Keratinocyte (primary cell): Measurements from ENCODE around the gene MYO10. TPM values are rescaled to one million over a fixed set of nuclear protein-coding genes. Genes with fewer than 3 reads are reported as not detected.

Source experiments
- DNase-seq: peaks from one replicate; pipeline ENCODE4 v3.0.0-alpha.2; 2011; ENCODE audit warnings: low read depth, missing footprints, low spot score
- FAIRE-seq: peaks from 2 replicates; lab custom pipeline; 2011; peaks lifted over from hg19 to GRCh38; lab: Jason Lieb, UNC
- H2AFZ ChIP-seq: 2 replicates; pipeline ENCODE4 v1.6.0; 2012; ENCODE audit warnings: low read length, control low read depth, inconsistent platforms; ENCODE audit not compliant: control insufficient read depth
- H3K27ac ChIP-seq: 2 replicates; pipeline ENCODE4 v1.5.1; 2011; ENCODE audit warnings: low read length; ENCODE audit not compliant: control insufficient read depth, insufficient read depth
- H3K27me3 ChIP-seq: 3 replicates; pipeline ENCODE4 v1.6.0; 2011; ENCODE audit warnings: low read length; ENCODE audit not compliant: control insufficient read depth, insufficient read depth; ENCODE audit errors: extremely low read depth
- H3K36me3 ChIP-seq, 2 experiments: 2 replicates in 1 of 2; 3 replicates in 1 of 2; pipeline ENCODE4 v1.5.1; 2011; ENCODE audit warnings: low read length in 2 of 2, mild to moderate bottlenecking in 1 of 2; ENCODE audit not compliant: control insufficient read depth in 2 of 2, insufficient read depth in 2 of 2; ENCODE audit errors: extremely low read depth in 1 of 2
- H3K4me1 ChIP-seq: 3 replicates; pipeline ENCODE4 v1.5.1; 2011; ENCODE audit warnings: low read length; ENCODE audit not compliant: control insufficient read depth, insufficient read depth; ENCODE audit errors: extremely low read depth
- H3K4me2 ChIP-seq: 3 replicates; pipeline ENCODE4 v1.6.0; 2011; ENCODE audit warnings: low read depth, low read length; ENCODE audit not compliant: control insufficient read depth, insufficient read depth; ENCODE audit errors: extremely low read depth
- H3K4me3 ChIP-seq, 3 experiments: fragments of 200-600 bp in 1 of 3; sonication (generic) in 1 of 3; 2 replicates in 2 of 3; 3 replicates in 1 of 3; pipeline ENCODE4 v1.5.1; 2011 to 2016; ENCODE audit warnings: low read length in 3 of 3, mild to moderate bottlenecking in 3 of 3, control low read depth in 2 of 3, inconsistent platforms in 1 of 3, low read depth in 1 of 3, mixed read lengths in 1 of 3, mixed run types in 1 of 3, moderate library complexity in 1 of 3; ENCODE audit not compliant: control insufficient read depth in 2 of 3, insufficient read depth in 2 of 3; ENCODE audit errors: extremely low read depth in 1 of 3
- H3K79me2 ChIP-seq: 2 replicates; pipeline ENCODE4 v1.6.0; 2012; ENCODE audit warnings: low read length; ENCODE audit not compliant: control insufficient read depth, insufficient read depth
- H3K9ac ChIP-seq: 3 replicates; pipeline ENCODE4 v1.6.0; 2011; ENCODE audit warnings: low read length; ENCODE audit not compliant: control insufficient read depth, insufficient read depth; ENCODE audit errors: extremely low read depth
- H3K9me1 ChIP-seq: 3 replicates; pipeline ENCODE4 v1.6.0; 2011; ENCODE audit warnings: low read length; ENCODE audit not compliant: control insufficient read depth, insufficient read depth; ENCODE audit errors: extremely low read depth
- H3K9me3 ChIP-seq: 2 replicates; pipeline ENCODE4 v1.5.1; 2012; ENCODE audit warnings: low read depth, low read length; ENCODE audit not compliant: control insufficient read depth
- H4K20me1 ChIP-seq: 3 replicates; pipeline ENCODE4 v1.6.0; 2011; ENCODE audit warnings: low read length; ENCODE audit not compliant: control insufficient read depth, insufficient read depth; ENCODE audit errors: extremely low read depth
- CTCF ChIP-seq, 3 experiments: IDR thresholded peaks in 1 of 3; conservative IDR thresholded peaks in 1 of 3; optimal IDR thresholded peaks in 1 of 3; 2 replicates in 2 of 3; 3 replicates in 1 of 3; pipeline versions ENCODE3 to v1.5.1; 2011; ENCODE audit warnings: low read length in 3 of 3, mild to moderate bottlenecking in 3 of 3, moderate library complexity in 2 of 3, control low read depth in 1 of 3, inconsistent platforms in 1 of 3; ENCODE audit not compliant: insufficient read depth in 2 of 3; ENCODE audit errors: extremely low read depth in 1 of 3
- EZH2 ChIP-seq: IDR thresholded peaks from one replicate; pipeline ENCODE4 v1.6.1; 2012; ENCODE audit warnings: inconsistent platforms, mild to moderate bottlenecking, low read length, moderate library complexity
- dilution Hi-C: fragments of 300-500 bp; cut with MboI; formaldehyde crosslinking; loops from one replicate; pipeline ENCODE4 v1.7.0; 2020; ENCODE audit warnings: low sequenced_read_pairs; ENCODE audit not compliant: extremely low pct_ligation_motif_present
- polyA plus RNA-seq, 5 experiments: library from polyadenylated mRNA; depleted of rRNA in 3 of 5; stranded (reverse) in 3 of 5; stranded (forward) in 1 of 5; unstranded in 1 of 5; fragments of >200 nt; gene quantifications; 1 replicate in 1 of 5; 2 replicates in 3 of 5; 3 replicates in 1 of 5; pipeline versions ENCODE4 v1.2.1 to v1.2.3, GENCODE V29; 2011 to 2012; ENCODE audit warnings: missing spikeins in 2 of 5, low read depth in 1 of 5, low replicate concordance in 1 of 5

Gene MYO10
- polyA plus RNA-seq, 1 donor (not counting 4 experiments of a cell fraction or from before 2014, with no cell fraction given) = 22.0 TPM

GRCh38 chr5:16788957-16789356 lies 147.1 kb downstream of the MYO10 start:
- no peak for FAIRE-seq
- dilution Hi-C loops = no loop called here
- Histone ChIP-seq H3K27me3 (no peaks in the 10 kb centered on the region), H2AFZ (no peak overlapping the region), H3K79me2 (peaks cover 80% of the 10 kb centered on the region), H3K9ac (no peak overlapping the region), H3K4me3 (no peak overlapping the region), H3K4me2 (no peak overlapping the region), H3K9me3 (no peaks in the 10 kb centered on the region), H3K36me3 (peaks cover 10 to 24% of the 10 kb centered on the region in 2 experiments), H3K27ac (no peak overlapping the region), H3K9me1 (no peaks in the 10 kb centered on the region), H3K4me1 (peaks cover 6% of the 10 kb centered on the region), H4K20me1 (peaks cover 3% of the 10 kb centered on the region)
- no peak for DNase-seq
- TF ChIP-seq CTCF (optimal IDR thresholded peaks at IDR 0.05 in 1 of 3, IDR thresholded peaks at IDR 0.05 in 1 of 3, conservative IDR thresholded peaks at IDR 0.05 in 1 of 3; ENCODE audit: extremely low read depth in 1 of 3, insufficient read depth in 2 of 3, low read length in 3 of 3) = no peak
- no peak for TF ChIP-seq EZH2

- H3K9me1 ChIP-seq = no peaks in the 10 kb centered on the region
- no peak overlapping the region for H3K27ac ChIP-seq
- no peak overlapping the region for H3K4me3 ChIP-seq
- peaks cover 85% of the 10 kb centered on the region for H3K79me2 ChIP-seq
- H3K36me3 ChIP-seq = peaks cover 10 to 23% of the 10 kb centered on the region in 2 experiments
- DNase-seq = no peak
- H3K4me2 ChIP-seq = no peak overlapping the region
- no peak overlapping the region for H3K9ac ChIP-seq
- H3K27me3 ChIP-seq = no peaks in the 10 kb centered on the region
- no peak for FAIRE-seq
- H2AFZ ChIP-seq = no peak overlapping the region
- TF ChIP-seq CTCF (optimal IDR thresholded peaks at IDR 0.05 in 1 of 3, IDR thresholded peaks at IDR 0.05 in 1 of 3, conservative IDR thresholded peaks at IDR 0.05 in 1 of 3; ENCODE audit: extremely low read depth in 1 of 3, insufficient read depth in 2 of 3, low read length in 3 of 3) (no peak), EZH2 (no peak)
- peaks cover 6% of the 10 kb centered on the region for H3K4me1 ChIP-seq
- dilution Hi-C loops = no loop called here
- H3K9me3 ChIP-seq = no peaks in the 10 kb centered on the region
- peaks cover 3% of the 10 kb centered on the region for H4K20me1 ChIP-seq
These were observed 148.8 kb downstream of the MYO10 start for GRCh38 chr5:16787278-16787677.
